ENCODE results near the gene LUZP1.

DNA sequence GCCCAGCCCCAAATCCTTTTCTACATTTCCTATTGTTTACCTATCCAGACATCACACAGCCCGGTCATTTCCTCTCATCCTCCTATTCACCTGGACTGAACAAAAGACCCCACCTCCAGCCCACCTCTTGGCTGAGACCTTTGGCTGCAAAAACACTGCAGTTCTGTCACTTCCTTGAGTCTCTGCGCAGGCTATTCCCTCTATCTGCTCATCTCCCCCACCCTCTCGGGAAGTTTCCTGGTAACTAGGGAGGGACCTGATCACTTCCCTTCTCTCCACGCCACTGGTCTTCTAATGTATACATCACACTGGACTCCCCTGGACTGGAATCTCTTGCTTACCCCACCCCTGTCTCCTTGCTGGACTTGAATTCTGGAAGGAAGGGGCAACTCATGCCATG, 43.3 kb upstream of the LUZP1 start:
- TF ChIP-seq POLR2A (IDR thresholded peaks at IDR 0.05; ENCODE audit: low read depth, low read length) (no peak), TAF1 (IDR thresholded peaks at IDR 0.05; ENCODE audit: borderline replicate concordance, low read depth, low read length) (no peak), POLR2AphosphoS5 (IDR thresholded peaks at IDR 0.05; ENCODE audit: low read depth, low read length) (no peak)

Data from GM12892 (cell line).